ENCODE measurements around the gene LRMDA. TPM values are rescaled to one million over a fixed set of nuclear protein-coding genes. Genes with fewer than 3 reads are reported as not detected.

Gene LRMDA
- total and polyA plus RNA-seq, 10 of the 15 experiments (the other 5 are each of a cell fraction or from before 2014, with no cell fraction given): 0.07 to 0.54 (median 0.29) TPM; not detected in 4

GRCh38 chr10:76302481-76302880, 871.1 kb downstream of the LRMDA start:
- ATAC-seq (no peak), FAIRE-seq (no peak), DNase-seq (ENCODE audit: low read depth, low spot score) (no peak)
- H3K79me2 ChIP-seq (ENCODE audit: control insufficient read depth, insufficient read depth, low read length): no peaks in the 10 kb centered on the region
- H2AFZ ChIP-seq (ENCODE audit: control insufficient read depth, low read depth, low read length): no peak overlapping the region
- no peaks in the 10 kb centered on the region for H3K36me3 ChIP-seq (ENCODE audit: control insufficient read depth in 2 of 2, insufficient read depth in 2 of 2, low read length in 1 of 2)
- WGBS (ENCODE audit: insufficient coverage, insufficient replicate concordance, low lambda C conversion rate, missing lambda C conversion rate): 6% methylated on average over 1 of the region's 1 CpG
- ChIA-PET CTCF (interaction anchor here (0.6 to 3.1 kb wide), 15 partner anchors 10 to 906 kb away, joined by 3 to 31 read pairs (median 5); partner anchors contain the start of gene ZNF503), POLR2A (no interaction called here), SMC1A (ENCODE audit: uncharacterized antibody, unreplicated experiment) (interaction anchor here (0.7 to 2.8 kb wide), 15 partner anchors 94 to 904 kb away, joined by 3 to 20 read pairs (median 4); partner anchors contain the start of gene ZNF503), RAD21 (ENCODE audit: unreplicated experiment) (interaction anchor here (1.9 to 3.2 kb wide), 5 partner anchors 10 to 902 kb away, joined by 6 to 23 read pairs (median 9); partner anchors contain the start of gene ZNF503)
- H3K4me3 ChIP-seq: no peak overlapping the region
- in situ Hi-C loops (cut with MboI): no loop called here
- intact Hi-C loops (cut with micrococcal nuclease; ENCODE audit: unreplicated experiment): loop anchor here (5.0 to 10.0 kb wide), 4 partner anchors 242 to 898 kb away; partner anchors contain the start of gene ZNF503
- H3K4me2 ChIP-seq (ENCODE audit: control insufficient read depth, insufficient read depth): no peak overlapping the region
- H3K9me3 ChIP-seq (replicated peaks; ENCODE audit: control insufficient read depth, insufficient read depth, low read length): no peaks in the 10 kb centered on the region
- H3K9ac ChIP-seq (ENCODE audit: control insufficient read depth, insufficient read depth, low read length): no peak overlapping the region
- H4K20me1 ChIP-seq (ENCODE audit: control insufficient read depth, insufficient read depth): no peaks in the 10 kb centered on the region
- no TSS peak for BruUV-seq (replicated peaks)
- H3K27ac ChIP-seq (ENCODE audit: control insufficient read depth, insufficient read depth): no peak overlapping the region
- H3K27me3 ChIP-seq (replicated peaks in 1 of 2; ENCODE audit: control insufficient read depth in 2 of 2, insufficient read depth in 2 of 2, low read length in 1 of 2): no peaks in the 10 kb centered on the region
- H3K4me1 ChIP-seq (ENCODE audit: control insufficient read depth, insufficient read depth, low read length): no peaks in the 10 kb centered on the region
- TF ChIP-seq SRF (IDR thresholded peaks at IDR 0.05; ENCODE audit: low read depth in 2 of 2, low read length in 2 of 2) (no peak), NFXL1 (IDR thresholded peaks at IDR 0.05; ENCODE audit: borderline replicate concordance) (no peak), TCF3 (IDR thresholded peaks at IDR 0.05; ENCODE audit: borderline replicate concordance, insufficient read depth, low read depth, low read length) (no peak), REST (IDR thresholded peaks at IDR 0.05; ENCODE audit: low read depth, low read length) (no peak), CBX3 (IDR thresholded peaks at IDR 0.05; ENCODE audit: borderline replicate concordance, low read depth) (no peak), ATF7 (IDR thresholded peaks at IDR 0.05; ENCODE audit: low read depth) (no peak), EGR1 (IDR thresholded peaks at IDR 0.05; ENCODE audit: borderline replicate concordance in 1 of 2, low read depth in 2 of 2, low read length in 2 of 2) (no peak), IKZF1 (conservative IDR thresholded peaks at IDR 0.05) (no peak), CTCF (IDR thresholded peaks at IDR 0.05 in 2 of 3, conservative IDR thresholded peaks at IDR 0.05 in 1 of 3; ENCODE audit: control insufficient read depth in 2 of 3, extremely low read depth in 1 of 3, insufficient read depth in 1 of 3, low read depth in 3 of 3, low read length in 3 of 3) (no peak), CREM (IDR thresholded peaks at IDR 0.05; ENCODE audit: low read depth) (no peak), SIN3A (IDR thresholded peaks at IDR 0.05; ENCODE audit: low read depth, low read length) (no peak), CHD4 (IDR thresholded peaks at IDR 0.05) (no peak), MYB (IDR thresholded peaks at IDR 0.05; ENCODE audit: borderline replicate concordance, low read depth, low read length) (no peak), YBX1 (IDR thresholded peaks at IDR 0.05) (no peak), ZNF592 (IDR thresholded peaks at IDR 0.05) (no peak)

Measured in GM12878 (cell line).